Neutrophil (primary cell): ENCODE results near the gene NTM.

ENCODE experiments used
- H3K27ac ChIP-seq: fragments of 200-600 bp; sonication (generic); 2 replicates; pipeline ENCODE4 v1.5.1; 2016; ENCODE audit warnings: mild to moderate bottlenecking, moderate library complexity
- H3K27me3 ChIP-seq: fragments of 200-600 bp; sonication (generic); 2 replicates; pipeline ENCODE4 v1.6.0; 2016; ENCODE audit warnings: mild to moderate bottlenecking
- H3K36me3 ChIP-seq: fragments of 200-600 bp; sonication (generic); 2 replicates; pipeline ENCODE4 v1.5.1; 2017
- H3K4me1 ChIP-seq, 2 experiments: fragments of 200-600 bp in 1 of 2; sonication (generic) in 1 of 2; 1 replicate in 1 of 2; 2 replicates in 1 of 2; pipeline versions ENCODE4 v1.5.1 to v1.6.1; 2013 to 2016; ENCODE audit warnings: low read depth in 1 of 2, low read length in 1 of 2, mild to moderate bottlenecking in 1 of 2, moderate library complexity in 1 of 2; ENCODE audit not compliant: control insufficient read depth in 1 of 2, insufficient read depth in 1 of 2
- H3K4me3 ChIP-seq, 2 experiments: fragments of 200-600 bp in 1 of 2; sonication (generic) in 1 of 2; 1 replicate in 1 of 2; 2 replicates in 1 of 2; pipeline ENCODE4 v1.5.1; 2013 to 2016; ENCODE audit warnings: low read depth in 1 of 2, low read length in 1 of 2, mild to moderate bottlenecking in 1 of 2, moderate library complexity in 1 of 2
- H3K9me3 ChIP-seq: fragments of 200-600 bp; sonication (generic); 2 replicates; pipeline ENCODE4 v1.5.1; 2016
- CTCF ChIP-seq: fragments of 200-600 bp; sonication (generic); IDR thresholded peaks from 2 replicates; pipeline ENCODE4 v1.5.1; 2016; ENCODE audit warnings: antibody characterized with exemption

The NTM gene

DNA sequence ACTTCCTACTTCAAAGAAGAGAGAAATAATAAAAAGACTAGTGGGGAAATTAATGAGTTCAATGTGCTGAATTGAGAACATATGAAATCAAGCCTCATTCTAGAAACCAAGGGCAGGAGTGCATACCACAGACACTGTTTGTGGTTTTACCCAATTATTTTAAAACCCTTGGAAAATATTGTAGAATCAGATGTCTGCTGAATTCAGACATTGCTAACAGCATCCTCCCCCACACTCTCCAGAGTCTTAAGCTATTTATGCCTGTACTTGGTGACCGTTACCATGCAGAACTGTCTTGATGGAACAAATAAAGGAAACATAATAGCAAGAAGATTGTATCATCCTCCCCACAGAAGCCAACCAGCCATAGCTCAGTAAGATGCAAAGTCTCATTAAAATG lies 850.1 kb downstream of the NTM start:
- Histone ChIP-seq H3K36me3 (no peaks in the 10 kb centered on the region), H3K27me3 (no peaks in the 10 kb centered on the region), H3K4me3 (no peak overlapping the region), H3K9me3 (no peaks in the 10 kb centered on the region), H3K4me1 (no peaks in the 10 kb centered on the region), H3K27ac (no peak overlapping the region)
- TF ChIP-seq CTCF, result no peak

- Histone ChIP-seq H3K4me1 (no peaks in the 10 kb centered on the region), H3K4me3 (no peak overlapping the region), H3K36me3 (no peaks in the 10 kb centered on the region), H3K9me3 (no peaks in the 10 kb centered on the region), H3K27me3 (no peaks in the 10 kb centered on the region), H3K27ac (no peak overlapping the region)
- TF ChIP-seq CTCF, result no peak
Measured at GRCh38 chr11:132222345-132222744, 851.9 kb downstream of the NTM start.

GRCh38 chr11:132226522-132226921 lies 856.1 kb downstream of the NTM start:
- TF ChIP-seq CTCF, result no peak
- no peaks in the 10 kb centered on the region for H3K27me3 ChIP-seq
- H3K9me3 ChIP-seq, result no peaks in the 10 kb centered on the region
- no peak overlapping the region for H3K4me3 ChIP-seq
- H3K36me3 ChIP-seq, result no peaks in the 10 kb centered on the region
- H3K27ac ChIP-seq, result no peak overlapping the region
- H3K4me1 ChIP-seq, result no peaks in the 10 kb centered on the region

GRCh38 chr11:132228746-132229325 lies 858.4 kb downstream of the NTM start:
- Histone ChIP-seq H3K4me1 (no peaks in the 10 kb centered on the region), H3K4me3 (no peak overlapping the region), H3K27ac (no peak overlapping the region), H3K9me3 (no peaks in the 10 kb centered on the region), H3K27me3 (no peaks in the 10 kb centered on the region), H3K36me3 (no peaks in the 10 kb centered on the region)
- TF ChIP-seq CTCF, result no peak

GRCh38 chr11:132231656-132232347 lies 861.4 kb downstream of the NTM start:
- Histone ChIP-seq H3K27me3 (no peaks in the 10 kb centered on the region), H3K36me3 (no peaks in the 10 kb centered on the region), H3K9me3 (no peaks in the 10 kb centered on the region), H3K27ac (no peak overlapping the region), H3K4me3 (no peak overlapping the region), H3K4me1 (no peaks in the 10 kb centered on the region)
- TF ChIP-seq CTCF, result no peak
